Upper lobe of left lung (tissue), 4 donors: Measurements from ENCODE around the gene TICAM2.

Source experiments
- EP300 ChIP-seq, 4 donors: sonication (generic); formaldehyde crosslinking; IDR thresholded peaks; one replicate each; pipeline ENCODE4 v1.5.1; 2017; ENCODE audit warnings: antibody characterized with exemption in 4 of 4, control low read depth in 2 of 4
- TF ChIP-seq, protein P1 (sequence below), 6 experiments: fragments of 450-650 bp in 4 of 6; fragments of 200-600 bp in 2 of 6; sonication (generic) in 2 of 6; IDR thresholded peaks; one replicate each; pipeline ENCODE4 v1.5.1; 2016 to 2019; ENCODE audit warnings: antibody characterized with exemption in 6 of 6

- TF ChIP-seq, protein P1, sequence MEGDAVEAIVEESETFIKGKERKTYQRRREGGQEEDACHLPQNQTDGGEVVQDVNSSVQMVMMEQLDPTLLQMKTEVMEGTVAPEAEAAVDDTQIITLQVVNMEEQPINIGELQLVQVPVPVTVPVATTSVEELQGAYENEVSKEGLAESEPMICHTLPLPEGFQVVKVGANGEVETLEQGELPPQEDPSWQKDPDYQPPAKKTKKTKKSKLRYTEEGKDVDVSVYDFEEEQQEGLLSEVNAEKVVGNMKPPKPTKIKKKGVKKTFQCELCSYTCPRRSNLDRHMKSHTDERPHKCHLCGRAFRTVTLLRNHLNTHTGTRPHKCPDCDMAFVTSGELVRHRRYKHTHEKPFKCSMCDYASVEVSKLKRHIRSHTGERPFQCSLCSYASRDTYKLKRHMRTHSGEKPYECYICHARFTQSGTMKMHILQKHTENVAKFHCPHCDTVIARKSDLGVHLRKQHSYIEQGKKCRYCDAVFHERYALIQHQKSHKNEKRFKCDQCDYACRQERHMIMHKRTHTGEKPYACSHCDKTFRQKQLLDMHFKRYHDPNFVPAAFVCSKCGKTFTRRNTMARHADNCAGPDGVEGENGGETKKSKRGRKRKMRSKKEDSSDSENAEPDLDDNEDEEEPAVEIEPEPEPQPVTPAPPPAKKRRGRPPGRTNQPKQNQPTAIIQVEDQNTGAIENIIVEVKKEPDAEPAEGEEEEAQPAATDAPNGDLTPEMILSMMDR (IDR thresholded peaks at IDR 0.05): no peak
- no peak for TF ChIP-seq EP300 (IDR thresholded peaks at IDR 0.05)
These were observed 27.6 kb upstream of the TICAM2 start for GRCh38 chr5:115629903-115630302.
